GM21825 (cell line): ENCODE results near the gene FBLN5.
"Not testable (repeated sequence)": the region's sequence is repeated elsewhere in the genome, so short reads cannot be mapped to it uniquely, and the experiment has no call there.

ENCODE experiments used
- ATAC-seq: cut with Tn5 transposase; IDR thresholded peaks from one replicate; pipeline ENCODE4 v1.9.1; 2021; ENCODE audit warnings: mild to moderate bottlenecking, moderate library complexity; ENCODE audit not compliant: unreplicated experiment

Gene FBLN5

GRCh38 chr14:91886961-91887360, 60.5 kb downstream of the FBLN5 start:
- ATAC-seq = no peak

DNA sequence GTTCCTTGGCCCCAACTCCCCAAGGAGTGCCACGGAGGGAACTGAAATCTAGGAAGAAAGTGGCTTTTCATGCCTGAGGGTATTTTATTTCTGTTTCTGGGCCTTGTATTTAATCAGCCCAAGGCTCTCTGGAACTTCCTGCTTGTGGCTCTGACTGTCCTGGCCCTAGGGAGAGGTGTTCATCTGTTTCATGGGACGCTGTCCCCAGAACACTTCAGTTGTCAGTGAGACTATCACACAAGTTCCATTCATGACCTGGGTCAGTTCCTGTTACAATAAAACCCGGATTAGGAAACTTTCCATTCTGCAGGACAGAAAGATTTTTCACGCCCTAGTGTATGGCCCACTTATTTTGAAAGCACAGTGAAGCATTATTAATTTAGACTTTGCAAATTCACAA, 61.7 kb downstream of the FBLN5 start:
- ATAC-seq = no peak

- ATAC-seq = no peak
Observed at GRCh38 chr14:91885113-91885712, 62.3 kb downstream of the FBLN5 start.

DNA sequence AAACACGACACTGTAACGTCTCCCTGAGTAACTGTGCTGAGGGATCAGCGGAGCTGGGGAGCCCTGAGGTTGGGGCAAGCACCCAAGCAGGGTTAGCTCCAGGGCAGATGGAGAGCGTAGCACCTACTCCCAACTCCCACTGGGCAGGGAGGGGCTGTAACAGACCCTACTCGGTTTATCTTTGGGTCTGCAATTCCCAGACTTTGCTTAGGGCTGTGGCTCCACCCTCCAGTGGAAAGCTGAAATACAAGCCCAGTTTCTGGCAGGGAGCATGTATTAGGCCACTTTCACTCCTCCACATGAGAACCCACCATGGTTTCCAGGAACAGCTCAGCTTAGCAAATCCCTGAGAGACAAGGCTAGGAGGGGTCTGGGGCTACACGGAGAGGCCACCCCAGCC, 62.8 kb downstream of the FBLN5 start:
- no peak for ATAC-seq

- ATAC-seq = no peak
Observed at GRCh38 chr14:91883753-91884152, 63.7 kb downstream of the FBLN5 start.

GRCh38 chr14:91882776-91883175, 64.7 kb downstream of the FBLN5 start:
- no peak for ATAC-seq

DNA sequence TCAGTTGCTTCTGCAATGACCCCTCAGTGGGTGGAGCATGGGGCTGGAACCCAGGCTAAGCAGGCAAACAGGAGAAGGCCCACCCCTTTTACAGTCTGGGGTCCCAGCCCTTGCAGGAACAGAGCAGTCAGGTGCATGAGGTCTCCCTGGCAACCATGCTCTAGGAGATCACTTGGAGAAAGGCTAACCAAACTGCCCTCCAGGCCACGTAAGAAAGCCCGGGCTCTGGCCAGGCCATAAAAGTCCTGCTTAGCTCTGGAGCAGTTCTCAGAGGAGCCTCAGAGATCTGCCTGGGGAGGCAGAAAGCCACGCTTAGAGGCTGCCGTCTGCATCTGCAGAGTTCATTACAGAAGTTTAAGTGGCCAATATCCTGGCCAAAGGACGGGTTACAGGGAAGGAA, 65.1 kb downstream of the FBLN5 start:
- no peak for ATAC-seq

- ATAC-seq = no peak
Observed at GRCh38 chr14:91879196-91879595, 68.3 kb downstream of the FBLN5 start.

- no peak for ATAC-seq
Observed at GRCh38 chr14:91878274-91878673, 69.2 kb downstream of the FBLN5 start.

DNA sequence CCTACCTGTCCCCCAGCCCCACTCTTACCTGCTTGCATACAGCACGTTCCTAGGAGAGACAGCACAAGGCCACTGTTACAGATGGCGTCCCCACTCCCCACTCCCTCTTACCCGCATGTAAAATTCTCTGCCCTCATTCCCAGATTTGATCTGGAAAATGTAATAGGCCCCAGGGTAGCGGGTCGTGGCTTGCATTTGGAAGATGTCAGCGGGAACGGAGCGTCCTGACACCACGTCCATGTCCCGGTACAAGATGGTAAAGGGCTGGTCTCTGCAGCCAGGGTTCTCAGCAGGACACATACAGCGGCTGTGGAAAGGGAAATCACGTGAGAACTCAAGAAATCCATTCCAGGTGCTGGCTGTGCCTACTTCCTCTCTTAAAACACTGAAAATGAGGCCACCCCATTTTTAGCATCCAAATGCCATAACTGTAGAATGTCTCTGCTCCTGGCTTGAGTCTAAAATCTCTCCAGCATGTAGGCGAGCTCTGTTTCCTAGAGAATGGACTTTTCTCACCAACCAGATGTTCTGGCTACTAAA, 70.0 kb downstream of the FBLN5 start:
- ATAC-seq = no peak

DNA sequence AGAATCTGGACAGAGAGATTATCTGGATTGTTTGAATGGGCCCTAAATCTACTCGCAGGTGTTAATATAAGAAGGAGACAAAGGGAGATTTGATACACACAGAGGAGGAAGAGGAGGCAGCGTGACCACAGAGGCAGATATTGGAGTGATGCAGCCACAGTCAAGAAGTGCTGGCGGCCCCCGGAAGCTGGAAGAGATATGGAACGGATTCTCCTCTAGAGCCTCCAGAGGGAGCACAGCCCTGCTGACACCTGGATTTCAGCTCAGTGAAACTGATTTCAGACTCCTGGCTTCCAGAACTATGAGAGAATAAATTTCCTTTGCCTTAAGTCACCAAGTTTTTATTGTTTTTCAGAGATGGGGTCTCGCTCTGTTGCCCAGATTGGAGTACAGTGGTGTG, 71.0 kb downstream of the FBLN5 start:
- ATAC-seq = no peak

DNA sequence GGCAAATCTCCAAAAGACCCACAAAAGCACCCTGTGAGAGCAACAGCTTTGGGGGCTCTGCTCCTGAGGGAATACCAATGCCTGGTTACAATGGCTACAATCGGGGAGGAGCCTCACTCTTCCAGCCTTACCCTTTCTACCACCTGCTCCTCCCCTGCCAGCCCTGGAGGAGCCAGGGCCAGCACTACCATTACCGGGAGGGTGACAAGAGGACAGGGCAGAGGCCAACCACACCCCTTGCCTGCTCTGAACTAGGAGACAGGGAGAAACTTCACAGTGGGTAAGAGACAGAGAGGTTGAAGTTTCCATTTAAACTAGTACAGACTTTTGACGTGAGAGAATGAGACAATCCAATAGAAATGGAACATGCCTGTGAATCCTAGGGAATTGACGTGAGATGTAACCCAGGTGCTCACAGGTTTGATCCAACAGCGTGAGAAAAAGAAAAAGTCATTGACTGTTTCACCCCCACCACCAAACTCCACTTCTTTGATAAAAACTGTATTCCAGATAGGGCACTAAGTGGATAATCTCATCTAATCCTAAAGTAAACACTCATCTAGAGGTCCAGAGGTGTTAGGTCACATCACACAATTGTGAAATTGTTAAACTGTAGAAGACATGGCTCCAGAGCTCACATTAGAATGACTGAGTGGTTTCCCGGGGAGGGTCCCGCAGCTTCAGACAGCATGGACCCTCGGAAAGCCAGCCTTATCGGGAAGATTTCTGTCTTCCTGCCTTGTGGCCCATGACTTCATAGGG, 71.8 kb downstream of the FBLN5 start:
- no peak for ATAC-seq

GRCh38 chr14:91873471-91874415, 73.8 kb downstream of the FBLN5 start:
- ATAC-seq = peak; percentile 81

DNA sequence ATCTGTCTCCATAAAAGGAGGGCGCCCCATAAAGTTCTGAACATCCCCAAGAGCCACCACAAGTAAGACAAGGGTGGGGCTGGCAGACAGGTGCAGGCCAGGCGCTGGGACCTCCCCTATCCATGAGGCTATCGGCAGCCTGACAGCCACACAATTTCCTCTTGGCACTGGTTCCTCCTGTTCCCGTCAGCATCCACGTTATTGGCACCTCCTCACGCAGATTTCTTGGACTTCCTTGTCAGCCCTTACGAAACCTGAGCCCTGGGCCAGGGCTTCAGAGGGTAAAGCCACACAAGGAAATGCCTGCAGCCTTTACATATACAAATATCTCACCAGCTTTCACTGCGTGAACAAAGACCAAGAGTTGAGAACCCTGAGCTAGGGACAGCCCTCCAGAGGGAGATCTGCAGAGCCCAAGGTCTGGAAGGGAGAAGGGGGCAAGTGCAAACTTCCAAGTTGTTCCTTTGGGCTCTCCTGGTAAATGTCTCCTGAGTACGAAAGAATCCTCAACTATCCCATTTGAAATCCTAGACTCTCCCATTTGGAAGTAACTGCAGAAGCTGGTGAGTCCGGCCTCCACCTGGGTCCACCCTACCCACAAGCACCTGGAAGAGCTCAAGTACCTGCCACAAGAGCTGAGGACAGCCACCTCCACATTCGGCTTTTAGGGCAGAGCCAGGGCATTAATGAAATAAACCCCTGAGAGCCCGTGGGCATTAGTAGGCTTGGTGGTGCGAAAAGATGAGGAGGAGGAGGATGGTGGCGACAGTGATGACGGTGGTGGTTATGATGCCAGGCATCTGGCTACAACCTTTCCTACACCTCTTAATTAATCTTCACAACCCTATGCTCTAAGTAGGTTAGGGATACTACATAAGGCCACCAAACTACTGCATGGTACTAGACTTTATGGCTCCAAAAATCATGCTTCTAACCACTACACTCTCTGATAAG, 74.7 kb downstream of the FBLN5 start:
- peak; percentile 11 for ATAC-seq

DNA sequence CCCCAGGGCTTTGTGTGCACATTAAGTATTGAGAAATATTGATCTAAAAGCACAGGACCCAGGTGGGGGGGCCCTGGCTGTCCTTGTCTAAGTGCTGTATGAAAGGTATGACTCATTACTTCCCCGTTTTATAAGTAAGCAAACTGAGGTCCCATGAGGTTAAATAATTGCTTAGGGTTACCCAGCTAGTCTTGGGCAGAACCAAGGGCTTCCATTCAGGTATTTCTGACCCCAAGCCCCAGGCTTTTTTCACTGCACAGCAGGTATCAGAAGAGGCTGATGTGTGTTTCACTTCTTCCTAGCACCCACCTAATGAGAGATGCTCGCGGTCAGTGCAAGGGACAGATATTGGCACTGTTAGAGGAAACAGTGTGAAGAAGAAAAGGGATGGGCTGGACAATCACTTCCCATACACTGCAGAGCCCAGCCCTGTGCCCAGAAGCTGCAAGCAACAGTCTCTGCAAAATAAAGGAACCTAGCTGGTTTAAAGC, 75.4 kb downstream of the FBLN5 start:
- ATAC-seq = peak; percentile 47

- not testable (repeated sequence) for ATAC-seq
Observed at GRCh38 chr14:91871401-91871800, 76.1 kb downstream of the FBLN5 start.

- no peak for ATAC-seq
Observed at GRCh38 chr14:91870890-91871289, 76.6 kb downstream of the FBLN5 start.

- no peak for ATAC-seq
Observed at GRCh38 chr14:91870001-91870400, 77.5 kb downstream of the FBLN5 start.

- no peak for ATAC-seq
Observed at GRCh38 chr14:91869556-91869955, 77.9 kb downstream of the FBLN5 start.
